HG03095 (cell line): ENCODE results near the gene CLCF1.

Experiments
- ATAC-seq: cut with Tn5 transposase; IDR thresholded peaks from one replicate; pipeline ENCODE4 v1.9.1; 2021; ENCODE audit warnings: moderate library complexity; ENCODE audit not compliant: unreplicated experiment

CLCF1 gene

DNA sequence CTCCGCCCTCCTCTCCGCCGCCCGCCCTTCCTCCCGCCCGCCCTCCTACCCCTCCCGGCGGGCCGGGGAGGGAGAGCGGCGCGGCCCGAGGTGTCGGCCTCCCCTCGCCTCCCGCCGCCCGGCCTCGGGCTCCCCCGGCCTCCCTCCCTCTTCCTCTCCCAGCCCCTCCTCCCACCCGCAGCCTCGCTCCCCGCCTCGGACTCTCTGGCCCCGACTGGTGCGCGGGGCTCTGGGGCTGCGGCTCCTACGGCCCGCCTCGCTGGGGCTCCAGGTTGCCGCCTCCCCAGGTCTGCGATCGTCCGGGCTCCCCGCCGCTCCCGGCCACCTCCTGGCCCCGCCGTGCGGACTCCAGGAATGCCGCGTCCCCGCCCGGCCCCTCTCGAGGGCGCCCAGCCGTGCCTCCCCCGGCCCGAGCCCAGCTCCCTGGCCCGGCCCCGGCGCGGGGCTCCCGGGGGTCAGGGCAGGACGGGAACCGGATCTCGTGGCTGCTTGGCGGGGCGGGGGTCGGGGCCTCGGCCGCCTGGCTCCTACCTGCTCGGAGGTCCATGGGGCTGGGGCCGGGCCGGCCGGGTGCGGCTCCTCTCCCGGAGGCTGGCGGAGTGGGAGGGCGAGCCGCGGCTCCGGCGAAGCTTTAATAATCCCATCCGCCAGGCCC, at the start of gene CLCF1:
Gene CLCF1, minus strand, starts transcription at position 606 of the 655 bp plus-strand sequence. Its CDS starts 59 bp downstream, at position 547.
- ATAC-seq = no peak

DNA sequence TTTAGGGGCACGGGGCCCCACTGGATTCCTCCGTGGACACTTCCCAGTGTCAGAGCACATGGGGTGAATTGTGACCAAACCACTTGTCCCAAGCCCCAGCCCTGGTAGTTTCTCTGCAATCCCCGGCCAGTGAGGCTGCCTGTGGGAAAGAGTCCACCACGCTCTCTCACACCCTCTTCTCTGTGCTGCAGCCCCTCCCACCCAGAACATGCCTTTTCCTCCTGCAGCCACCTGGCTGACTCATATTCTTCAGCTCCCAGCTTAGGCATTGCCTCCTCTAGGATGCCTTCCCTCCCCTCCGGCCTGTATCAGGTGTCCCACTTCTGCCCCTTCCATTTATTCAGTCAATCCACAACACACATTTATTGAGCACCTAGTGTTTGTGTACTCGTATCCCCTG, 49.5 kb upstream of the CLCF1 start:
- no peak for ATAC-seq

DNA sequence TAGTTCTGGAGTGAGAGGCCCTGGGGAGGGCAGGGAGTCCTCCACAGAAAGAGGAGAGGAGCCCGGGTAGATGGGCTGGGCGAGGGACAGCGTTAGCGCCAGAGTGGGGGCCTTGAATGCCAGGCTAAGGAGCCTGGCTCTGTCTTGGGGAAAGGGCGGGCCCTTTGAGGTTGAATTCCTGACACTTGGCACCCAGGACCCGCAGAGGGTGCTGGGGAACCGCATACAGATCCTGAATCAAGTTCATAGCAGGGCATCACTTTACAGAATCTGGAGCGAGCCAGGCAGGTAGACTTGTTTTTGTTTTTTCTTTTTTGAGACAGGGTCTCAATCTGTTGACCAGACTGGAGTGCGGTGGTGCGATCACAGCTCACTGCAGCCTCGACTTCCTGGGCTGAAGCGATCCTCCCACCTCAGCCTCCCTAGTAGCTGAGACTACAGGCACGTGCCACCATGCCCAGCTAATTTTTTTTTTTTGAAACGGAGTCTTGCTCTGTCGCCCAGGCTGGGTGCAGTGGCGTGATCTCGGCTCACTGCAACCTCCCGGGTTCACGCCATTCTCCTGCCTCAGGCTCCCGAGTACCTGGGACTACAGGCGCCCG, 48.1 kb upstream of the CLCF1 start:
- no peak for ATAC-seq

DNA sequence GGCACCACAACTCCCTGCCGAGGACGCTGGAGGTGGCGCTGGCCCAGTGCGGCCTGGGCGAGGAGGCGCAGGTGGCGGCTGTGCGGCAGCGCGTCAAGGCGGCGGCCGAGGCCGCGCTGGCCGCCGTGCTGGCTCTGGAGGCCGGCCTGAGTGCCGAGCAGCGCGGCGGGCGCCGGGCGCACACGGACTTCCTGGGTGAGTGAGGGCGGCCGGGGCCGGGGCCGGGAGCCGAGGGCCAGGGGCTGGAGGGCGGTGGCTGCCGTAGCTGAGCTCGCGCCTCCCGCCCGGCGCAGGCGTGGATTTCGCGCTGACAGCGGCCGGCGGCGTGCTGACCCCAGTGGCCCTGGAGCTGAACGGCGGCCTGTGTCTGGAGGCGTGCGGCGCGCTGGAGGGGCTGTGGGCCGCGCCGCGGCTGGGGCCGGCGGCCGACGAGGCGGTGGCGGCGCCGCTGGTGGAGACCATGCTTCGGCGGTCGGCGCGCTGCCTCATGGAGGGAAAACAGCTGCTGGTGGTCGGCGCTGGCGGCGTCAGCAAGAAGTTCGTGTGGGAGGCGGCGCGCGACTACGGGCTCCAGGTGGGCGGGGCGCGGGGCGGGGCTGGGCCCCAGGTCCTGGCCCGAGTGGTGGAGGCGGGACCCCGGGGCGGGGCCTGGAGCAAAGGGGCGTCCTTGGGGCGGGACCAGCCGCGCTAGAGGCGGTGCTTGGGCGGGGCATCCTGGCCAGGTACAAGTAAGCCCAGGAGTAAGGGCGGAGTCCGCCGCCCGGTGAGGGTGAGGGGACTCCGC, 47.4 kb upstream of the CLCF1 start:
- peak; percentile 78 for ATAC-seq

DNA sequence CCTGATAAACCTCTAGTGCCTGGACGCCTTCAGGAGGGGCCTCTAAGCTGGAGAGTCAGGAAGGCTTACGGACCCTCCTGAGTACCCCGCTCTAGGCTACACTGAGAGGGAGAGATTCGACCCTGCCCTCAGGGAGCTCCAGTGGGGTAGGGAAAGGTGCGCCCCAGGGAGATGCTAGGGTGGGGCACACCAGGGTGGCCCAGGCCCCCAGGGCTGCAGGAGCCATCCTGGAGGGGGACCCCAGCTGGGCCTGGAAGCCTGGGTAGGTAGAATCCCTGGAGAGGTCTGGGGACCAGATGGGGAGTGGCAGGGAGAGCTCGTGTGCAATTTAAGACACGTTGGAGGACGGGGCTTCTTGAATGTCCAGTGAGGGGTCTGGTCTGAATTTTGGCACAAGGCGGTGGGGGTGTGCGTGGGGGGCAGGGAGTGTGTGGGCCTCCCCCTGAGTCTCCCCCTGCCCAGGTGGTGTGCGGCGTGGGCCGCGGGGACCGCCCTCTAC, 46.8 kb upstream of the CLCF1 start:
- ATAC-seq = no peak

DNA sequence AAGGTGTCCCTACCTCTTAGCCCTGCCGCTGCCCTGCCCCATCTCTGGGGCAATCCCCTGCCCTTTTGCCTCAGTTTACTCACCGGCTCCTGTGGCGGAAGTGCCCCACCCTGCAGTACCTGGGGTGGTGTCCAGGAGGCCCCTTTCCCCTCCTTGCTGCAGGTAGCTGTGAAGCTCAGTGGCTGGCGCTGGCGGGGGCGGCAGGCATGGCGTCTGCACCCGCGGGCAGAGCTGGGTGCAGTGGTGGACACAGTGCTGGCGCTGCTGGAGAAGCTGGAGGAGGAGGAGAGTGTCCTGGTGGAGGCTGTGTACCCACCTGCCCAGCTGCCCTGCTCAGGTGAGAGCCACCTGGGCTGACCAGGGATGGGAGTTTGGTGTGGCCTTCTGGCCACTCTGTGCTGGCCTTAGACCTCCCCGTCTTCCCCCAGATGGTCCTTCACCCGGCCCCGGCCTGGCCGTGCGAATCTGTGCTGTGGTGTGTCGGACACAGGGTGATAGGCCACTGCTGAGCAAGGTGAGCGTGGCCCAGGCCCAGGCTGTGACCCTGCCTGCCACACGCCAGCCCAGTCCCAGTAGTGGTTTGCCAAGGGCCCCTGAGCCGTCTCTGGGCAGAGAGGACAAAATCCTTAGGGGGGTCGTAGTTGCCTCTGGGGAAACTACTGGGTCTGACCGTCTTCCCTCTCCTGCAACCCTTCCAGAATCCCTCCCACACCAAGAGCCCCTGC, 46.1 kb upstream of the CLCF1 start:
- ATAC-seq = no peak

DNA sequence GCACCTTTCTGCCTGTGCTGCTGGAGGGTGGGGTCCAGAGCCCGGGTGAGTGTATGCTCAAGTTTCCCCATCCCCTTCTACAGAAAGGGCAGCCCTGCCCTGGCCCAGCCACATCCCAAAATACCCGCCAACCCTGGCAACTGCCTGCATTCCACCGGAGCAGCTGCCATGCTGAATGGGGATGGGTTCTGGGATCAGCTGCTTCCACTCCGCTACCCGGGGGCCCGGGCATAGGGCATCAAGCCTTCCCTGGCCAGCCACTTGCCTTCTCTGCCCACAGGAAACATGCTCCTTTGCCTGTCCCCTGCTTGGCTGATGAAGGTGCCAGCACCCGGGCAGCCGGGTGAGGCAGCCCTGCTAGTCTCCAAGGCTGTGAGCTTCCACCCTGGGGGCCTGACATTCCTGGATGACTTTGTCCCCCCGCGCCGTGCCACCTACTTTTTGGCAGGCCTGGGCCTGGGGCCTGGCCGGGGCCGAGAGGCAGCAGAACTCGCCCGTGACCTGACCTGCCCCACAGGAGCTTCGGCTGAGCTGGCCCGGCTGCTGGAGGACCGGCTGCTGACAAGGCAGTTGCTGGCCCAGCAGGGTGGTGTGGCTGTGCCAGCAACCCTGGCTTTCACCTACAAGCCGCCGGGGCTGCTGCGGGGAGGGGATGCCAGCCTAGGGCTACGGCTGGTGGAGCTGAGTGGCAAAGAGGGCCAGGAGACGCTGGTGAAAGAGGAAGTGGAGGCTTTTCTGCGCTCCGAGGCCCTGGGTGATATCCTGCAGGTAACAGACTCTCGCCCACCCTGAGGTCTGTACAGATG, 45.3 kb upstream of the CLCF1 start:
- no peak for ATAC-seq

DNA sequence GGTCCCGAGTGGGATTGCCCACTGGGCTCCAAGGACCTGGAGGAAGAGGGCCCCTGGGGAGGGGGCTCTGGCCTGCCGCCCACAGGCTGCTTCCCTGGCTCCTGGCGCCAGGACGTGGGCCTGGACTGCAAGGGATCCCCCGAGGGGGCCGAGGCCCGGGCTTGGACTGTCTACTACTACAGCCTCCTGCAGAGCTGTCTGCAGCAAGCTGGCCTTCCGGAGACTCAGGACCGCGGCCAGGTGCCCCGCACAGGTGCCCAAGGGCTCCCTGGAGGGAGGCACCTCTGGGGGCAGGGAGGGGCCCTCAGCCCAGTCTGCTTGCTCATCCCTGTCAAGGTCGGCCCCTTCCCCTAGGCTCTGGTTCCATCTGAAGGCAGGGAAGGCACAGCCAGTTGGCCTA, 44.0 kb upstream of the CLCF1 start:
- ATAC-seq = no peak

DNA sequence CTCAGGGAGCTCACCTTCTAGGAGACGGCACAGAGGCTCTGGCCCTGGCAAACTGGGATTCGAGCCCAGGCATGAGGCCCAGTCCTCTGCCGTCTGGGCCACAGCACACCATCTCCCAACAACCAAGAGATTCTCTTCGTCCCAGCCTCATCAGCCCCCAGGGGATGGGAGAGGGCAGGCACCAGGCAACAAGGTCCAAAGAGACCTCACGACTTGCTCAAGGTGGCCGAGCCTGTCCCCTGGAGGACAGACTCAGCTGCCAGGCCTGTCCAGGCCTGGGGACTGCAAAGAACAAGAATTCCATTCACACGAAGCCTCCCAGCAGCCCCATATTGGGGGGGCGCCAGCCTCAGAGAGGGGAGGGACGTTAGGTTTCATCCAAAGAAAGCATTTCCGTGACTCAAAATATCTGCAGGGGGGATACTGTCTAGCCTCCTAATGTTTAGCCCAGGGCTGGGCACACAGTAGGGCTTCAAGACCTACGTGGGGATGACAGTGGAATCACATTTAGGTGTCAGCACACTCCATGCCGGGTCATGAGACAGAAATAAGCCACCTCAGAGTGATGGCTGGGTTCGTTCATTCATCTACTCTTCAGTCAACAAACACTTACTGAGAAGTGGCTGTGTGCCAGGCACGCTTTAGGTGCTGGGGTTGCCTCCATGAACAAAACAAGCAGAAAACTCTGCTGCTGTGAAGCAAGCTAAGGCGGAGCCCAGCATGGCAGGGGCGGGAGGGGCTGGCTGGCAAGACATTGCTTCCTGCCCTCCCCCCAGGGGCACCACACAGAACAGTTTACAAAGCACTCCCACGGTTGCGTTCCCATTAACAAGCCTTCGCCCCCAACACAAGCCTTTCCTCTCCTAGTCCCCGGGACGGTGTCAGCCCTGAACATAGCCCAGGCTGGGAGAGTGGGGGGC, 43.3 kb upstream of the CLCF1 start:
- no peak for ATAC-seq

DNA sequence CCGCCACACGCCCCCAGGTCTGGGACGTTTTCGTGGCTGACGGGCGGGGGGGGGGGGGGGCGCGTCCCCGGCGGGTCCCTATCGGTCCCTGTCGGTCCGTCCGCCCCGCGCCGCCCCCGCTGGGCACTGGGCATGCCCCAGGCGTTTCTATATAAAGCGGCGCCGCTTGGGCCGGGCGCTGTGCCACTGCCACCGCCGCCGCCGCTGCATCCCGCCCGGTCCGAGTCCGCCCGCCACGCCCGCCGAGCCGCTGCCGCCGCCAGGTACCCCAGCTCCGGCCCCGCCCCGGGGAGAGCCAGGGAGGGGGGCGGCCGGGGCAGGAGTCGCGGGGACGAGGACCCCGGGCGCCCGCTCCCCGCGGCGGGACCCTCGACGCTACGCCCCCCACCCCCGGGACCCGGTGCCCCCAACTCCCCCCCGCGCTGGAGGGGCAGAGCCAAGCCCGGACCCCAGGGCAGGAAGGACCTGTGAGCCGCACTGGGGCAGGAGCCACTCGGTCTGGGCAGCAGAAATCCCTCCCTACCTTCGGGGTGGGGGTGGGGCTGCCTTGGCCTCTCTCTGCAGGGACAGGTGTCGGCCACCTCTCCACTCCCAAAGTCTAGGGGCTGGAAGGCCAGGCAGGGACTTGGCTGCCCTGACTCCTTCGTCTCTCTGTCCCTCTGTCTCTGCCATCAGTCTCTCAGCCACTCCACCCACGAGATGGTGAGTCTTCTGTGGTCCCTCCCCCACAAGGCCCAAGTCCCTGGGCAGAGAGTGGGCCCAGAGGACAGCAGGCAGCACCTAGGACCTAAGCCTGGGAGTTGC, 42.3 kb upstream of the CLCF1 start, which contains the start of gene CARNS1:
Gene CARNS1, plus strand, starts transcription at position 178 of the 804 bp plus-strand sequence. Its CDS starts 522 bp downstream, at position 700.
- no peak for ATAC-seq

DNA sequence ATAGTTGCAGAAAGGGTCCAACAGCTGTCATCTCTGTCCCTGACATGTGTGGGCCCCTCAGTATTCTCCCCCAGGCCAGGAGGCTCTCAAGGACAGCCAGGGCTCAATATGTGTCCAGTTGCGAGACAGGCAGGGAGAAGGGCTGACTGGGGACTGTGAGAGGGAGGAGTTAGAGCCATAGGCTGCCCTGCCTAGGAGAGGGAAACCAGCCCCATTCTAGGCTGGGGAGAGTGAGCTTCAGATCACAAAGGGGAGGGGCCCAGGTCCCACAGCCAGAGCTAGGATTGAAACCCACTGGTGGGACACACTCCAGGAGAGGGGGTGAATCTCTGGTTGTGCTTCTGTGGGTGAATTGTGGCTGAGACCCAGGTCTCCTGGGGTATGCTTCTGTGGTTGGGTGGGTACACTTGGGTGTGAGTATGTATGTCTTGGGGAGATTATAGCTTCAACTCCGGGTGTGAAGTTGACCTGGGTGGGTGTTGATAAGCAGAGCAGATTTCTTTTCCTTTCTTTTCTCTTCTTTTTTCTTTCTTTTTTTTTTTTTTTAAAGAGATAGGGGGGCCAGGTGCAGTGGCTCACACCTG, 40.0 kb upstream of the CLCF1 start:
- ATAC-seq = no peak

DNA sequence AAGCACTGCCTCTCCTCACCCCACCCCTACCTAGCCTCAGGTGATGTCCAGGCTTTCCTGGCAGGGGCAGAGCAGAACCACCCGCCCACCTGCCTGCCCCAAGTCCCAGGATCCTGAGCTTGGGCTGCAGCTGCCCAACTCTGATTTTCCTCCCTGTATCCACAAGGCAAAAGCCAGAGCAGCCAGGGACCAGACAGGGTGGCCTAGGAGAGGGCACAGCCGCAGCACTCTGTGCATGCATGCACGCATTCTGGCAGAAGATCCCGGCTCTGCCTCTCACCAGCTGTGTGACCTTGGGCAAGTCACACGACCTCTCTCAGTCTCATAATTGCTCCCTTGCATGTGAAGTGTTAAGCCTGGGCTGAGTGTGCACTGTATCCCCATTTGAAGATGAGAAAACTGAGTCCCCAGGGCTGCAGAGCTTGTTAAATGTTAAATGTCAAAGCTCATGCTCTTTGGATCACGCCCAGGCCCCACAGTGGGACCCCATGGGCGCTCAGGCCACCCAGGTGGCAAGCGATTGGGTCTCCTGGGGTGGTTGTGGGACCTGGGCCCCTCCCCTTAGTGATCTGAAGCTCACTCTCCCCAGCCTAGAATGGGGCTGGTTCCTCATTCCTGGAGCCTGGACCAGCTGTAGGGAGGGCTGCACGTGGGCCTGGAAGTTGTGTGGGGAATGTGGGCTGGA, 39.2 kb upstream of the CLCF1 start:
- no peak for ATAC-seq

DNA sequence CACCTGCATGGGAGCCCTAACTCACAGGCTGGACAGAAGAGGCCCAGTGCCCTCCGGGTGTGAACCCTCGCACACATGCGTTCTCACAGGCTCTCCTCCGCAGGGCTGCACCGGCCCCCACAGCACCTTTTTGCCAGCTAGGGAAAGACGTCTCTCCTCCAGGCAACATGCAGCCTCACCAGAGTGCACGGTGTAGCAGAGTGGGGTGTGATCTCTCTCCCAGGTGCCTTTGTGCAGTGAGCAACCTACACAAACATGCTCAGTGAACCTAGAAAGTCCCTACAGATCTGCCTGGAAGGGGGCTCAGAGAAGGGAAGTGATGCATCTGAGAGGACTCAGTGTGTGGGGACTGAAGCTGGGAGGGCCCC, 38.4 kb upstream of the CLCF1 start:
- no peak for ATAC-seq

DNA sequence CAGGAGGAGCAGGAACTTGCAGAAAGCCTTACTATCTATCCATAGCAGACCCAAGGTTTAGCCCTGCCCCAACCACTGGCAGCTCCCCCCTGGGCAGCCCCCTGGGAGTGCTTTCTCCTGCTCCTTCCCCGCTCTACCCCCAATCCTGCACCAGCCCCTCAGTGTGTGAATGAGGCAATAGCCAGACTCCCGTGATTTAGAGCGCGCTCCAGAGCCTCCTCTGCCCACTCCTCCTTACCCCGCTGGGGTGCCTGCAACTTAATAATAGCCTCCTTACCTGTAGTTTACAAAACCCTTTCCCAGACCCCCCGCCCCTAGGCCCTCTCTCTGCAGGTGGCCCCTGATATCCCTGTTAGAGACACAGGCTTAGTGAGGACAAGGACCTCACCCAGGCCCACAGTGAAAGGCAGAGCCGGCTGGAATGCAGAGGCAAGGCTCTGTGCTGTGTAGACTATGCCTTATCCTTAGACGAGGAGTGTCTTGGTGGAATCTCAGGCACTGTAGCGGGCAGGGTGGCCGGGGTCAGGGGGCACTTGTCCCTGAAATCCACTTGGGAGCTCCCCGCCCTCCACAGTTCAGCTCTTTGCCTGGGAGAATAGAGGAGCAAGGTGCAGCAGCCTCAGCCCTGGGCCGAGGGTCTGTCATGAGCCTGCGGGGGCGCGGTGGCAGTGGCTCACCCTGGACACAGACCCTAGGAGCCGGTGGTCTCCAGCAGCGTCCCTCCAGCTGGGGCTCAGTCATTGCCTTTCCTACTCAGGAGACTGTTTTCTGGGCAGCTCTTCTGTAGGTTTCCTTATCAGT, 37.8 kb upstream of the CLCF1 start:
- ATAC-seq = no peak

DNA sequence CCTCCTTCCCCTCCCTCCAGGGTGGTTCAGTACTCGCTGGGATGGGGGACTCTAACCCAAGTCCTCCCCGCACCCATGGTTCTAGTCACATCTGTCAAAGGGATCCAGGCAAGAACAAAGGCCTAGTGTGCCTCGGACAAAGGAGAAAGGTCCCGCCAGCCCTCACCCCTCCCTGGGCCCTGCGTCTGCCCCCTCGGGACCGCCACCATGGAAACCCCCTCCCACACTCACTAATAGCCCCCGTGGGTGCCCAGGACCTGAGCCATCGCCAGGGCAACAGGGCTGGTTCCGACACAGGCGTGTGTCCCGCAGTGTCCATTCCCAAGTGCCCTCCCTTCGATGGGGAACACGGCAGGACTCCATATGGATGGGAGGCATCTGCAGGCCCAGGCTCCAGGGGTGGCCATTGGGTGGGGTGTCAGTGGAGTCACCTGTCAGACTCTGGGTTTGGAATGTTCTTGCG, 37.0 kb upstream of the CLCF1 start:
- no peak for ATAC-seq

DNA sequence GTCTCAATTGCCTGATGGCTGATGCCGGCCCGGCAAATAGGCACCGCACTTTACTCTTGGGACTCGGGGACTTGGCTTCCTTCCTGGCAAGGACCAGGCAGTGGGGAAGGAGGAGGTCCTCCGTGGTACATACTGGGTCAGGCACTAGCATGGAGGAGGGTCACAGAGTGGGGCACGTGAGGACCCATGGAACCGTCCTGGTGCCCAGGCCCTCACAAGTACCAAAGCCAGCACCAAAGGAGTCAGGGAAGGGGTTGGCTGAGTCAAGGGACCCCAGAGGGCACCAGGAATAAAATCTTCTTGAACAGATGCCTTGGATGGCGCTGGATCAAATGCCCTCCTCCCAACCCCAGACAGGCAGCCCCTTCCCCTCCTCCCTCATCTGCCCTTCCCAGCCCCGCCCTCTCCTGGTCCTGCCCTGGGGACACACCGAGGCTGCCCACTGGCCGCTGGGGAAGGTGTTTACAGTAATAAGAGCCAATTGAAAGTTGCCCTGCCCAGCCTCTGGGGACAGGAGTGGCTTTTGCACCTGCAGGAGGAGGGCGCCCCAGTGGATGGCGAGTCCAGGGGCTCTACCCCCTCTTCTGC, 36.5 kb upstream of the CLCF1 start:
- no peak for ATAC-seq
